Natural killer cell treated with Interleukin-12 subunit alpha and Interleukin-12 subunit beta and Interleukin-15 and Interleukin-18, amount 100 ng/mL, for 72 hours (primary cell): Measurements from ENCODE around the gene OR13F1. TPM values are rescaled to one million over a fixed set of nuclear protein-coding genes. Genes with fewer than 3 reads are reported as not detected.
"Not testable (repeated sequence)": the region's sequence is repeated elsewhere in the genome, so short reads cannot be mapped to it uniquely, and the experiment has no call there.

Source experiments
- ATAC-seq, 2 donors: fragments of 150-1000 bp; cut with Tn5 transposase in 1 of 2; sonication (Bioruptor Pico), chemical (Tn5 transposase) in 1 of 2; 2 replicates each; pipeline ENCODE4 v1.10.0; 2021
- DNase-seq: peaks from one replicate; pipeline ENCODE4 v3.0.0; 2022; ENCODE audit warnings: low spot score
- H3K27ac Mint-ChIP-seq, 2 donors: 1 replicate in 1 of 2; 2 replicates in 1 of 2; pipeline ENCODE4 v1.8.0; 2022; ENCODE audit warnings: mixed read lengths in 2 of 2, mild to moderate bottlenecking in 1 of 2, moderate library complexity in 1 of 2
- H3K27me3 Mint-ChIP-seq, 2 donors: 1 replicate in 1 of 2; 2 replicates in 1 of 2; pipeline ENCODE4 v1.8.0; 2022; ENCODE audit warnings: mixed read lengths in 2 of 2
- H3K36me3 Mint-ChIP-seq: one replicate; pipeline ENCODE4 v1.8.0; 2022; ENCODE audit warnings: mixed read lengths
- H3K4me1 Mint-ChIP-seq, 2 donors: 1 replicate in 1 of 2; 2 replicates in 1 of 2; pipeline ENCODE4 v1.8.0; 2022; ENCODE audit warnings: low read depth in 2 of 2, mixed read lengths in 2 of 2, mild to moderate bottlenecking in 1 of 2
- H3K4me3 Mint-ChIP-seq: one replicate; pipeline ENCODE4 v1.8.0; 2022; ENCODE audit warnings: mixed read lengths
- H3K9me3 Mint-ChIP-seq: 2 replicates; pipeline ENCODE4 v1.8.0; 2022; ENCODE audit warnings: mixed read lengths
- total RNA-seq, 2 donors: library from RNA; stranded (reverse); gene quantifications; one replicate each; pipeline ENCODE4 v1.2.3, GENCODE V29; 2022

OR13F1 gene
- total RNA-seq = not detected

GRCh38 chr9:104503963-104504362 lies at the start of gene OR13F1:
TSS of gene OR13F1 (plus strand) at chr9:104504263. CDS start at chr9:104504263, 0 bp downstream.
- no peak within 1 kb of the TSS for H3K27ac Mint-ChIP-seq
- H3K4me1 Mint-ChIP-seq = no peaks in the 10 kb centered on the region
- no peak for DNase-seq
- H3K27me3 Mint-ChIP-seq = no peaks in the 10 kb centered on the region
- peaks cover 12% of the 10 kb centered on the region for H3K9me3 Mint-ChIP-seq
- ATAC-seq = no peak
- H3K4me3 Mint-ChIP-seq = no peak within 1 kb of the TSS
- no peaks in the 10 kb centered on the region for H3K36me3 Mint-ChIP-seq

- Mint-ChIP-seq H3K4me3 (no peak overlapping the region), H3K9me3 (peaks cover 6% of the 10 kb centered on the region), H3K4me1 (no peaks in the 10 kb centered on the region), H3K36me3 (no peaks in the 10 kb centered on the region), H3K27me3 (no peaks in the 10 kb centered on the region), H3K27ac (no peak overlapping the region)
- DNase-seq (no peak), ATAC-seq (no peak)
Observed at GRCh38 chr9:104456831-104457230, 47.2 kb upstream of the OR13F1 start.

- DNase-seq (no peak), ATAC-seq (no peak)
- Mint-ChIP-seq H3K4me3 (no peak overlapping the region), H3K36me3 (no peaks in the 10 kb centered on the region), H3K27me3 (no peaks in the 10 kb centered on the region), H3K4me1 (no peaks in the 10 kb centered on the region), H3K9me3 (peaks cover 14% of the 10 kb centered on the region), H3K27ac (no peak overlapping the region)
Observed at GRCh38 chr9:104463864-104464263, 40.2 kb upstream of the OR13F1 start.

GRCh38 chr9:104468261-104468660 lies 35.8 kb upstream of the OR13F1 start:
- no peaks in the 10 kb centered on the region for H3K4me1 Mint-ChIP-seq
- no peaks in the 10 kb centered on the region for H3K36me3 Mint-ChIP-seq
- DNase-seq = no peak
- H3K27ac Mint-ChIP-seq = no peak overlapping the region
- no peaks in the 10 kb centered on the region for H3K27me3 Mint-ChIP-seq
- no peak for ATAC-seq
- H3K9me3 Mint-ChIP-seq = peaks cover 16% of the 10 kb centered on the region
- no peak overlapping the region for H3K4me3 Mint-ChIP-seq

GRCh38 chr9:104482921-104483570 lies 21.0 kb upstream of the OR13F1 start:
- Mint-ChIP-seq H3K27me3 (no peaks in the 10 kb centered on the region), H3K9me3 (peaks cover 7% of the 10 kb centered on the region), H3K4me1 (no peaks in the 10 kb centered on the region), H3K4me3 (no peak overlapping the region), H3K27ac (no peak overlapping the region), H3K36me3 (no peaks in the 10 kb centered on the region)
- no peak for ATAC-seq
- DNase-seq = no peak

- no peaks in the 10 kb centered on the region for H3K4me1 Mint-ChIP-seq
- ATAC-seq (no peak), DNase-seq (no peak)
- H3K4me3 Mint-ChIP-seq = no peak overlapping the region
- no peaks in the 10 kb centered on the region for H3K27me3 Mint-ChIP-seq
- H3K36me3 Mint-ChIP-seq = no peaks in the 10 kb centered on the region
- peaks cover 7% of the 10 kb centered on the region for H3K9me3 Mint-ChIP-seq
- no peak overlapping the region for H3K27ac Mint-ChIP-seq
Observed at GRCh38 chr9:104485014-104485413, 19.0 kb upstream of the OR13F1 start.

- no peak overlapping the region for H3K27ac Mint-ChIP-seq
- no peak for DNase-seq
- H3K36me3 Mint-ChIP-seq = no peaks in the 10 kb centered on the region
- no peaks in the 10 kb centered on the region for H3K27me3 Mint-ChIP-seq
- no peaks in the 10 kb centered on the region for H3K4me1 Mint-ChIP-seq
- no peak overlapping the region for H3K4me3 Mint-ChIP-seq
- no peak for ATAC-seq
- no peaks in the 10 kb centered on the region for H3K9me3 Mint-ChIP-seq
Observed at GRCh38 chr9:104494808-104495207, 9.3 kb upstream of the OR13F1 start.

- no peaks in the 10 kb centered on the region for H3K4me1 Mint-ChIP-seq
- no peaks in the 10 kb centered on the region for H3K36me3 Mint-ChIP-seq
- no peak for ATAC-seq
Observed at GRCh38 chr9:104503440-104503839, 623 bp upstream of the OR13F1 start.

GRCh38 chr9:104506565-104506964 lies 2.5 kb downstream of the OR13F1 start:
- H3K27me3 Mint-ChIP-seq = no peaks in the 10 kb centered on the region
- peaks cover 12% of the 10 kb centered on the region for H3K9me3 Mint-ChIP-seq
- no peaks in the 10 kb centered on the region for H3K4me1 Mint-ChIP-seq
- ATAC-seq (no peak), DNase-seq (no peak)
- no peak overlapping the region for H3K4me3 Mint-ChIP-seq
- no peak overlapping the region for H3K27ac Mint-ChIP-seq
- H3K36me3 Mint-ChIP-seq = no peaks in the 10 kb centered on the region

More at GRCh38 chr9:104503440-104503839, 623 bp upstream of the OR13F1 start:
- Mint-ChIP-seq H3K27ac (no peak overlapping the region), H3K4me3 (no peak overlapping the region), H3K27me3 (no peaks in the 10 kb centered on the region), H3K9me3 (peaks cover 10% of the 10 kb centered on the region)
- no peak for DNase-seq

- H3K9me3 Mint-ChIP-seq = peaks cover 5% of the 10 kb centered on the region
- no peaks in the 10 kb centered on the region for H3K4me1 Mint-ChIP-seq
- H3K27ac Mint-ChIP-seq = no peak overlapping the region
- H3K4me3 Mint-ChIP-seq = no peak overlapping the region
- peaks cover 4% of the 10 kb centered on the region for H3K36me3 Mint-ChIP-seq
- H3K27me3 Mint-ChIP-seq = no peaks in the 10 kb centered on the region
- DNase-seq = no peak
- ATAC-seq = no peak
Observed at GRCh38 chr9:104514901-104515300, 10.8 kb downstream of the OR13F1 start.

- not testable (repeated sequence) for DNase-seq, ATAC-seq, H3K27me3 Mint-ChIP-seq, H3K27ac Mint-ChIP-seq, H3K36me3 Mint-ChIP-seq, H3K4me1 Mint-ChIP-seq, H3K9me3 Mint-ChIP-seq, H3K4me3 Mint-ChIP-seq
Observed at GRCh38 chr9:104520241-104520640, 16.2 kb downstream of the OR13F1 start.

GRCh38 chr9:104527109-104527508 lies 23.0 kb downstream of the OR13F1 start, which contains the start of gene OR13C4:
TSS of gene OR13C4 (minus strand) at chr9:104527209. CDS start at chr9:104527209, 0 bp downstream.
- DNase-seq = no peak
- Mint-ChIP-seq H3K27me3 (no peaks in the 10 kb centered on the region), H3K27ac (no peak within 1 kb of the TSS), H3K9me3 (peaks cover 7% of the 10 kb centered on the region), H3K4me3 (no peak within 1 kb of the TSS), H3K4me1 (no peaks in the 10 kb centered on the region), H3K36me3 (no peaks in the 10 kb centered on the region)
- ATAC-seq = no peak

- DNase-seq = no peak
- Mint-ChIP-seq H3K9me3 (peaks cover 2% of the 10 kb centered on the region), H3K4me1 (no peaks in the 10 kb centered on the region), H3K27me3 (no peaks in the 10 kb centered on the region), H3K36me3 (no peaks in the 10 kb centered on the region), H3K27ac (no peak within 1 kb of the TSS), H3K4me3 (no peak within 1 kb of the TSS)
- ATAC-seq = no peak
Observed at GRCh38 chr9:104536756-104537155, 32.7 kb downstream of the OR13F1 start, which contains the start of gene OR13C3. TSS of gene OR13C3 (minus strand) at chr9:104536856. CDS start at chr9:104536723, 133 bp downstream.

- Mint-ChIP-seq H3K27me3 (no peaks in the 10 kb centered on the region), H3K36me3 (no peaks in the 10 kb centered on the region), H3K4me3 (no peak overlapping the region), H3K9me3 (no peaks in the 10 kb centered on the region), H3K4me1 (no peaks in the 10 kb centered on the region), H3K27ac (no peak overlapping the region)
- DNase-seq (no peak), ATAC-seq (no peak)
Observed at GRCh38 chr9:104539275-104539674, 35.2 kb downstream of the OR13F1 start.

- DNase-seq (no peak), ATAC-seq (no peak)
- no peak overlapping the region for H3K4me3 Mint-ChIP-seq
- H3K27ac Mint-ChIP-seq = no peak overlapping the region
- H3K36me3 Mint-ChIP-seq = no peaks in the 10 kb centered on the region
- H3K9me3 Mint-ChIP-seq = no peaks in the 10 kb centered on the region
- no peaks in the 10 kb centered on the region for H3K27me3 Mint-ChIP-seq
- H3K4me1 Mint-ChIP-seq = no peaks in the 10 kb centered on the region
Observed at GRCh38 chr9:104544644-104545043, 40.6 kb downstream of the OR13F1 start.
